ENCODE data around the gene CCDC81.

Gene CCDC81

DNA sequence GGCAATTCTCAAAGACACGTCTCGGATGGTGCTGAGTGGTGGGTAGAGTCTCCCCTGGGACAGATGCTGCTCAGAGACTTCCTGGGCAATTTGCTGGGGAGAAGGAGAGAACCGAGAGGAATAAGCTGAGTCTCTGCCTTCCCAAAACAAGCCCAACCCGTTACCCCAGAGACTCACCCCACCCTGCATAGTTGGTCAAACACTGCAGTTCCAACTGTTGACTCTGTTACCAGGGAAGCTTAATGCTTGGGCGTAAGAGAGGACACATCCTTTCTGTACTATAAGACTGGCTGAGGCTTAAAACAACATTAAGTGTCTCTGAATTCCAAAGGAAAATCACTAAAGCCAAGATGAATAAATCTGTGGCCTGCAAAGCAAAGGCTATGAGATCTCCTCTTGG lies 68.1 kb downstream of the CCDC81 start:
- DNase-seq, result no peak

DNA sequence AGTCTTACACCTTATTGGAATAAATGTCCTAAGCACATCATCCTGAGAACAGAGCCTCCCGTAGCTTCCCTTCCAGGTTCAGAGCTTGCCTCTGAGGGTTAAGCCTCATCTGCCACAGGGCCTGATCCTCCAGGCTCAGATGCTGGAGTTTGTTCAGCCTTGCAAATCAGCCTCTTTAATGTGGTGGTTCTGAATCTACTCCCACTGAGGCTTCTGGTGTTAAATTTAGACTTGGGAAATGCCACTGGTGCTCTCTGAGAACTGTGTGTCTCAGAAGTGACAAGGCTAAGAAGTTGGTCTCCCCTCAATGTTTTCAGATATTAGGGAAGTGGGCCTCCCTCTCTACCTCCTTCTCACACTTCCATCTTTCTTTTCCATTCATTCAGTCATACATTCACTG lies 68.7 kb downstream of the CCDC81 start:
- DNase-seq, result no peak

DNA sequence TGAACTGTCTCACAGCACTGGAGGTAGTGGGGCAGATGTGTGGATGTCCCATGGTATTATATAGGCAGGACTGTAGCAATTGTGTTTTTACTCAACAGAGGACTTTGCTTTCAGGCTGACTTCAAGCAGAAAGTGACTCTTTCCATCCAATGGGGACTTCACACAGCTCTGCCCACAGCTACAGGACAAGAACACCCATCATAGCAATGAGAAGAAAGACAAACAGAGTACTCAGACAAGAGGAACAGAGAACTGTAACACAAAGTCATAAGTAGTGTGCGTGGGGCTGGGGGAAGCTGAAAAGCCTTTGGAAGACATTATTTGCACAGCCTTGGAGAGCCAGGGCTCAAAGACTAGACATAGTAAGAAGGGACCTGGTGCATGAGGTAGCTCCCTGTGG lies 70.3 kb downstream of the CCDC81 start:
- no peak for DNase-seq

DNA sequence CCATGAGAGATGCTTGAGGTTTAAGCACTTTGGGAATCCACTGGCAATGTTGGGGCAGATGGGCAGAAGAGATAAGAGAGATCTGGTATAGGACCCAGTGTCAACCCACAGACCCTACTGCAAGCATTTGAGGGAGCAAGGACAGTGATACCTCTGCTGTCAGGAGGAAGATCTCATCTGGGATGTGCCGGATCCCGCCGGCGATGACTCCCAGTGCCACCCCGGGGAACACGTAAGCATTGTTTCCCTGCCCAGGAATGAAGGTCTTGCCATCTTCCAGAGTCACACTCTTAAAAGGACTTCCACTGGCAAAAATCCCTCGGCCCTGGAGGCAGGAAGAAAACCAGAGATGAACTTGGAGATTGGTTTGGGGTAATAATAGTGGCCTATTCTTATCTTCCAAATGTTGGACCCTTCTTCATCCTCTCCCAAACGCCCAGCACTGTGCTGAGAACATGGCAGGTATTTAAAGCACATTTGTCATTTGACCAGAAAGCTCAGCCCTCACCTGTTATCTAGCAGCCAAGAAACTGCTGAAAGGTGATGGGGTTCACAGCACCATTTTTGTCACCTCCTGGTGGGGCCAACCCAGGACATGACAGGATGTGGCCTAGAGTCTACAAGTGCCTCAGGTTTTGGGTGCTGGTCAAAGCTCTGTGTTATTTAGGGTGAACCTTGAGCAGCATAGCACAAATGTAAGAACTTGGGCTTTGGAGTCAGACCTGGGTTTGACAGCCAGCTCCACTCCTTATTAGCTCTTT lies 71.7 kb downstream of the CCDC81 start:
- DNase-seq, result no peak

DNA sequence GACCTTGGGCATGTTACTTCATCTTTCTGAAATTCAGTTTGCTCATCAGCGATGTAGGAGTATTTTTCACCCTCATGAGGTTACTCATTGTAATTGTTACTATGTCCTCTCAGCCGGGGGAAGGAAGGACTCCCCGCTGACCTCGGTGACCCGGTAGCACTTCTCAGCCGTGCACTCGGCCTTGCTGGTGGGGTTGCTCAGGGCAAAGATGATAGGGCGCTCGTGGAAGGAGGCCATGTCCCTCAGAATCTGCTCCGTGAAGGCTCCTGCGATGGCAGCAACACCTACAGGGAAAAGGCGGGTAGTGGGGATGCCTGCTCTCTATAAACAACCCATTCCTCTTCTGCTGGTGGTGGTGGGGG lies 72.2 kb downstream of the CCDC81 start:
- no peak for DNase-seq

DNA sequence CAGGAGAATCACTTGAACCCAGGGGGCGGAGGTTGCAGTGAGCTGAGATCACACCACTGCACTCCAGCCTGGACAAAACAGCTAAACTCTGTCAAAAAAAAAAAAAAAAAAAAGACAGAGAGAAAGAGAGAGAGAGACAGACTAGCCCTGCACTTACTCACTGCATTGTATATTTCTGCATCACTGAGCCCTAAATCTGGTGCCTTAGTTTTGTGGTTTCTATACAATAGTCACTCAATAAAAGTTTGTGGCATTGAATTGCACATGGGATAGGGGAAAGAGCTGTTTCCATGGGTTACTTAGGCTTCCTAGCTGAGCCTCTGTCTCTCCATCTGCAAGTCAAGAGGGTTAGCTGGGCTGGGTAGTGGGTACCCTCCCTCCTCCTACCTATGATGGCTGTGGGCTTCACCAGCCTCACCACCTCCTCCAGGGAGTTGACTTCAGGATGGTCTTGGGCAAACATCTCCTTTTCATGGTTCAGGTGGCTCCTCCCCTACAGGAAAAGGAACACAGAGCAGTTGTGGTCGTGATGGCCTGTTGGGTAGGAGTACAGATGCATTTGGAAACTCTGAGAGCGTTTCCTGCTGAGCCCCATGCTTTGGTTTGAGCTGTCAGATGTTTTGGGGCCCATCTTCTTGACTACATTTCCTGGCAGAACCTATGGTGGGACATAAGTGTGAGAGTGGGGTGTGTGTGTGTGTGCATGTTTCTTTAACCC lies 73.2 kb downstream of the CCDC81 start:
- DNase-seq, result no peak

DNA sequence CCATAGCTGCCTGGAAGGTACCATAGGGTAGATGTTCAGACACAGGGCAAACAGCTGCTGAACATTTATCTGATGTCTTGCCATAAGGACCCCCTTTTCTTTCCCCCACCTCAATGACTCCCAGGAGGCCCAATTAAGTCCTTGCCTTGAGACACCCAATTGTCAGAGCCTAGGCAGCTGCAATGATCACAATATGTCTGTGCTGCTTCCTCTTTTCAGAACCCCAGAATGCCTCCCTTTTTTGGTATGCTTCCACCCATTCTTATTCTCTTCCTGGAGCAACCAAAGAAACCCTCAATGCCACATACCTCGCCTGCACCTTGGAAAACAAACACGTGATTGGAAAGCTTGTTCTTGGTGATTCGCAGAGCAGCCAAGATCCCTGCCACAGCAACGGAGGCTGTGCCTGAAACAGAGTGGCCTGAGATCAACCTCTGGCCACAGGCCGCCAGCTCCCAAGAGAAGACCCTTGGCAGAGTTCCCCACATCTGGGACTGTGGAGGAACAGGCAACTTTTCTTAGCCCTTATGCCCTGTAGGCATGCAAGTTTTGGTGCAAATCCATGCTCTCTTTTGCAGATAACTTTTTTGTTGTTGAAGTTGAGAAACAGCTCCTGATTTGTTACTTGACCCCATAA lies 75.4 kb downstream of the CCDC81 start:
- no peak for DNase-seq

DNA sequence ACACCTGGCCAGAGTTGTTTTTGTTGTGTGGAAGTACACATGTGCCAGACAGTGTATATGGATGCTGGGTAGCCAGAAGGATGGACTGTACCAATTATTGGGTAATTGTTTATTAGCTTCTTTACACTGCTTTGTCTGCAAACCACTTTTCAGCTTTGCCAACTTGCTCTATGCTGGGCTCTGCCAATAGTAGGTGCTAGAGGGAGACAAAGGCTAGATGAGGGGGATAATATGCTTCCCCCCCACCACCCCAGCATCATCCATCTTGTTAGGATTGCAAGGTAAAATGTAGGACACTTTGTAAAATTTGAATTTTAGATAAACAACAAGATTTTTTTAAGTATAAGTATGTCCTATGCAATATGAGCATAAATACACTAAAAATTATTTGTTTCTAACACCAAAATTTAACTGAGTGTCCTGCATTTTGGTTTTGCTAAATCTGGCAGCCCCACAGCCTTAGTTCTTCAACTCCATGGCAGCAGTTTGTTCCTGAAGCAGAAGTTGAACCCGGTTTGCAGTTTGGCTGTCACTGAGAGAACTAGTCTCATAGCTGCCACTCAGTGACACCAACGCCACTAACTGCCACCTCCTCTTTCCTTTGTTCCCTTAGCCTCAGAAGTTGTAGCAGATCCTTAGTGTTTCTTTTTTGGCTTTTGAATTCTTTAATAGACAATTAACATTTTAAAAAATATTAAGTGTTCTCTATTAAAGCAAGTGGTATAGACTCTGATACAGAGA lies 78.8 kb downstream of the CCDC81 start:
- no peak for DNase-seq

DNA sequence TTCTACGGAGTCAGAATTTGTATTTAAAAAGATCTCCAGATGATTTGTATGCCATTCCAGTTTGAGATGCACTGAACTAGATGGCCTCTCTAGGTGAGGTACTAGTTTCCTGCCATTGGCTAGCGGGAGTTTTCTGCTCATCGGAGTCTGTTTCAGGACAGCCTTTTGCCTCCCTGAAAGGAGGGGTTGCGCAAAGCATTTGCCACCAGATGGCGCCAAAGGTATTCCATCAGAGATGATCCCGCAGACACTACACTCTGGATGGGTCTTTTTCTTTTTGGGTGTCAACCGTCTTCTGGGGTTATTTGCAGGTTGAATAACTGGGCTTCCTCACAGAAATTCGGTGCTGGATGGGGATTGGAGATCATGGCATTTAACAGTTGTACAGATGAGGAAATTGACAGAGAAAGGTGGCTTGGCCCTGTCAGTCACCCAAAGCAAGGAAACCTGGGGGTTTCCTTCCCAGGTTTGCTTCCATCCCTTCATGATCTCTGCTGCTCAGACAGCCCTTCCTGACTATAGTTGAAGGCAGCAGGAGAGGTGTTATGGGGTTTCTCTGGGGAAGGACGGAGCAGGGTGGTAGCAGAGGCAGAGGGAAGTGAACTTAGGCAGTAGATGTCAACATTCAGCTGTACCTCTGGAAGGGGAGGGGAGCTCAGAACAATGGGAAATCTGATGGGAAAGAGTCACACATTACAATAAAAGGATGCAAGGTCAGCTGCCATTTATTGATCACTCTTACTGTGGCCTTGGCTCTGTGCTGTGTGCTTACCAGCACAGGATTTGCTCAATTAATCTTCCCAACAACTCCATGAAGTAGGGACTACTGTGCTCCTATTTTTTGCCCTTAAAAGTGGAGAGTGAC lies 81.6 kb downstream of the CCDC81 start:
- DNase-seq, result peak; percentile 34 to 76 (median 54)

DNA sequence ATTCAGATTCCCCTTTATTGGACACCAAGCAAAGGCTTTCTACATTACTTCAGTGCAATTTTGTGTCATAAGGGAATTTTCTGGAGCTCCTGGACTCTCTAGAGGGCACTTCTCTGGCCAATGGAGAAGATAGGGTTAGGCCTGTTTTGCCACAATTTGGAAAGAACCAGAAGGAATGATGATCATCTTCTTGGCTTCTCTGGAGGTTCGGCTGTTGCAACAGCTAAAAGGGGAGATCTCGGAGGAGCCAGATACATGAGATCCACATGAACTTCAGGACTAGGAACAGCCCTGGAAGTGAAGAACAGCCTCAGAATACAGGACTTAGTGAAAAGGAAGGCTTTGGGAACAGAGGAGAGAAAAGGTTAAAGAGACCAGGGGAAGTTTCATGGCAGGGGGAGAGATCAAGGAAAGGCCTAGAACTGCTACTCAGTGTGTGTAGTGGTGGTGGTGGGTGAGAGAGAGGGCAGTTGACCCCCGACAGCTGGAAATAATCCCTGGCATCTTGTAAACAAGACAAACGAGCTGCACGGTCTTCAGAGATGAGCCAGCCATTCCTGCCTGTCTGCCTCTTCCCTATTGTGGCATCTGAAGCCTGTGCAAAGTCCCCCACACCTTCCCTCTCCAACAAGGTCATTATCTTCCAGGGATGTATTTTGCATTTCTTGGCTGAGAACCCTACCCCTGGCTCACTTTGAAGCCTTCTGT lies 83.8 kb downstream of the CCDC81 start:
- no peak for DNase-seq

DNA sequence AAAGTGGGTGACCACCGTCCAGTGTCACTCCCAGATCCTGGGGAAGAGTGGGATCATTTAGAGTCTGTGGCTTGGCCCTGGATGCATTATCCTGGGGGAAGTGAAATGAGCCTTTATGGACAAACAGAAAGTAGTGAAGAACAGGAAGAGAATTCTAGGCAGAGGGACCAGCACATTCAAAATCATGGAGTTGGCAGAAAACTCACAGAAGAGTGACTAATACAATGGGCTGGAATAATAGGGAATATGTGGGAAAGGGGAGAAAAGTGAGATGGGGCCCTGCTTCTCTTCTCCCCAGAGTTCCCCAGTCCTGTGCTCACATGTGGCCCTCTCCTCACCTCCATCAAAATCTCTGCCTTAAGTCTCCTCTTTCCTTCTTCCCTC lies 84.3 kb downstream of the CCDC81 start:
- DNase-seq, result no peak

DNA sequence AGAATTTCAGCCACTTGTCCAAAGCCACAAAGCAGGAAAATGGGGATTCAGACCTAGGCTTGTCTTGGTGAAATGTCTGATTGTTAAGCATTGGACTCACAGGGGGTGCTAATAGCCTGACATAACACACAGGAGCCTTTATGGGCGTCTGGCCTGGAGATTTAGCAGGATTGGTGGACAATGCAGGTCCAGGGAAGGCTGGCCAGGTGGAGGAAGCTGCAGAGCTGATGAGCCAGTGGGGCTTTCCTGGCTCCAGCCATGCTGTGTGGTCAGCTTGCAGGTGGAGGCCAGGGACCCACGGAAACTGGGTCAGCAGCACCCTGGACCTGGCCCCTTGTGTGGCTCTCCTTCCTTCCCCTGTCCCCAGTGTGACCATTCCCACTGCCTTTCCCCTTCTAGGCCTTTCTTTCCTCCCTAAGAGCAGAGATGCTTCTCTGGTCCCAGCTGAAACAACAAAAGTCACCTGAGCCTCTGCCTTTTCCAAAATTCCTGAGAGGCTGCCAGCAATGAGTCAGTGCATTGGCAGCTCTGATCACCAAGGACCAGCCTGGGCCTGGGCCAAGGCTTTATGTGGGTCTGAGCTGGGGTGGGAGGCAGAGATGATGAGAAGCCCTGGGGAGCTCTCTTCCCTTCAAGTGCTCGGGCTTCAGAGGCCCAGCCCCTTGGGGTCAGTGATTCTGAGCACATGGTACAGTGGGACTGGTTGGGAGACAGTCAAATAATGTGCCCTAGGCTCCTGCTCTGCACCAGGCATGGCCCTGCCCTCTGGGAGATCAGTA lies 85.2 kb downstream of the CCDC81 start:
- no peak for DNase-seq

DNA sequence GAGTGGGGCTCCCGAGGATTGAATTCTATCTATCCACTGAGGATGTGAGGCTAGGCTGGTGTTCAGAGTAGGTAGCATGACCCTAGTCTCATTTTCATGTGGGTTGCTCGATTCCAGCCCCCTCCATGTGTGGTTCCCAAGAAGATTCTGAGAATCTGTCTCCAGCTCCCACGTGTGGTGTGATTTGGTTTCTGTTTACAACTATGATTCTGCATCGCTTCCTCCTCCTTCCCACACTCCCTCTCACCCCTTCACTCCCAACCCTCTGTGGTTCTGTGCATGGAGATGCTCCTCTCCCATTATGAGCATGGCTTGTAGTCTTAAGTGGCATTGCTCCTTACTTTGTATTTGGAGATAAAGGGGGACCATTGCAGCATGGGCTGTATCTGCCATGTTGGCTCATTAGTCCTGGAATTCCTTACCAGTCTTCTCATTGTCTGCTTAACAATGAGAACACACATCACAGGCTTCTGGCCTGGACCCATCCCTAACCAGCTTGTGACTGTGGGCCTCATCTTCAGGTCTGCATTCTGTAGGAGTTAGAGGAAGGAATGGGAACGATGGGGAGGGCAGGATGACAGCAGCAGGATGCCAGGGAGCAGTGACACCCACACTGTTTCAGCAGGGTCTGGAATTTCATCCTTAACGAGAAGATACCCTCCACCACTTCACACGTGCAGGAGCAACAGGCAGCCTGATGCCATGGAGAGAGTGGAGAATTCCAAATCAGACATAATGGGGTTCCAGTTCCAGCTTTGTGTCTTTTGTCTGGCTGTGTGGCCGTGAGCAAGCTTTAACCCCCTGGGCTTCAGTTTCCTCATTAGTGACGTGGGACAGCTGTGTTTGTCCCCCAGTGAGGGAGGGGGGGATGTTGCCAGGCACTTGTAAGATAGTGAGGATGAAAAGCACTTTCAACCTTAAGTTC lies 86.0 kb downstream of the CCDC81 start:
- DNase-seq, result no peak

DNA sequence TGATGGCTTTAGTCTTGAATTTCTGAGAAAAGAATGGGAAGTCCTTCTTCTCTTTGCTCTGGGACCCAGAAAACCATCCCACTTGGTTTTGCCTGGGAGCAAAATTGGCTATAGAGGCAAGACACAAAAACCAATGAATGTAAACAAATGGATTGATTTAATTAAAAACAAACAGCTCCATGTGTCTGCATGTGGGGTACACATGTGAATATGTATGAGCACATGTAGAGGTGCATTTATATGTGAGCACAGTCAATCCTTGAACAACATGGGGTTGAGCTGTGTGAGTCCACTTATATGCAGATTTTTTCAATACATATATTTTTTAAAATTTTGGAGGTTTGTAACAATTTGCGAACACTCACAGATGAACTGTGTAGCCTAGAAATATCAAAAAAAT lies 87.2 kb downstream of the CCDC81 start:
- DNase-seq, result no peak

DNA sequence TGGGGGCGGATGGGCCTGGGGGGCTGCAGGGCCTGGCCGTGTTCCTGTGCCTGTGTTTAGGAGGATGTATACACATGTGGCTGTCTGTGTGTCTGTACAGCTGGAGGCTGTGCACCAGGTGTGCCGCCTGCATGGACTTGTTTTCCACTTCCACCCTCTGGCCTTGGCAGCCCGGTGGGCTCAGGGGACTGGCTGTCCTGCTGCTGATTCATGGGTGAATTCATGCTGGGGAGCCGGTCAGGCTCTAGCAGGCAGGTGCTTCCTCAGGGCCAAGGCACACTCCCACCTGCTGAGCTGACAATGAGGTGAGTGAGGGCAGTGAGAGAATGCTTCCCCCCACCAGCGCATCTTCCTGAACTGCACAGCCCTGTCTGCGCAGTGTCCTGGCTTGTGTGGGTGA lies 88.4 kb downstream of the CCDC81 start:
- no peak for DNase-seq

DNA sequence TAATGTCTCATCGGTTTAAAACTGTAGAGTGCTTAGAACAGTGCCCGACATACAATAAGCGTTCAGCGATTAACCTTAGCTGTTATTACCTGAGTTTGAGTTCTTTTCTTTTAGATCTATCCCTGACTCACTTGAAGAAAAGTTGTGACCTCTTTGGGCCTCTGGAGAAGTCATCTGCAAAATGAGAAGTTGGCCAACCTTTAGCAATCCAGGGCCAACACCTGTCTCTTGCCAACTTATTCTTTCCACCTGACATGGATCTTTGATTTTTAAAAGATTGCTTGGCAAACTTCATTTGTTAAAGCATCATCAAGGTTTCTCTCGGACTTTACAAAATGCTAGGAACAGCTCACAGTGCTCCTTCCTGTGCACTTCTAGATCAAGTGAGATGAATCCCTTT lies 89.3 kb downstream of the CCDC81 start:
- DNase-seq, result no peak

DNA sequence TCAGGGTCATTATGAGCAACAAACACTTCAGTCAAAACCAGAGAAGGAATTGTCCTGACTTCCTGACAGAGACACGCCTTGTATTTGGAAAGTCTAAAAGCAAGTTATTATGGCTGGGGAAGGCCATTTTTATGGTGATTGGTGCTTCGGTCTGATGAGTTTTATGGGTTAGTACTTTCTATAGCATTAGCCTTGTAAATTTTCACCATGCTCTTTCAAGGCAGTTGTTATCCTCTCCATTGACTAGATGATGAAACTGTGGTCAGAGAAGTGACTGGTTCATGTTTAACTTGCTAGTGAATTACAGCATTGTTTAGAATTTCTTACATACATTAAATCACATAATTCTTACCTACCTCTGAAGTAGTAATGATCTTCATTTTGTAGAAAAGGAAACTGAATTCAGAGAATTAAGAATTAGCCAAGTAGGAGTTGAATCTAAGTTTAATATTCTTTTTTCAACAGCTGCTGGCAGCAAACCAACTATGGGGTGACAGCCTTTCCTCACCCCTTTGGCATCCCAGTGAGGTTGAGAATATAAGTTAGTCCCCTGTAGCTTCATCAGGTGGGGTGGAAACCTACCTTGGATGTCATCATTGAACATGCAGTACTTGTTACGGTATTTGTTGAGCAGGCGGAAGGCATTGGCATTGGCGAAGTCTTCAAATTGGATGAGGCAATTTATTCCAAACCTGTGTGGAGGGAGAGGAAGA lies 90.0 kb downstream of the CCDC81 start:
- DNase-seq, result no peak

DNA sequence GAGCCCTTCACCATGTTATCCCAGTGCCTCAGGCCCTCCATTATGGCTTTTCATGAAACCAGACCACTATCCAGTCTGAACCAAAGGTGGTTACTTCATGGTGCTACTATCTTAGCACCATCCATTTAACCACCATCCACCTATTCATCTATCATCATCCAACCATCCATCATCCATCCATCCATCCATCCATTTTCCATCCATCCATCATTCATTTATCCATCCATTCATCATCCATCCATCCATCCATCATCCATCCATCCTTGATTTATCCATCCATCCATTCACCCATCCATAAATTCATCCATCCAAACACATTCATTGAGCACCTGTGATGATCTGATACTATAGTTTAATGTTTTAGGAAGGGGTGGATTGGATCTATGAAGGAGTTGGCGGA lies 93.5 kb downstream of the CCDC81 start:
- DNase-seq, result no peak

All from activated naive CD4-positive, alpha-beta T cell (primary cell).